DOHH2 (cell line): ENCODE measurements around the gene SAAL1.

Experiments
- EZH2phosphoT487 ChIP-seq: fragments of 200-600 bp; sonication (generic); IDR thresholded peaks from 2 replicates; pipeline ENCODE4 v1.6.1; 2017; ENCODE audit warnings: borderline replicate concordance, mild to moderate bottlenecking, antibody characterized with exemption, low read length, moderate library complexity, mixed read lengths
- TF ChIP-seq, protein P1 (sequence below): fragments of 200-600 bp; sonication (generic); IDR thresholded peaks from one replicate; pipeline ENCODE4 v1.5.1; 2014; ENCODE audit warnings: antibody characterized with exemption, mild to moderate bottlenecking, low read depth, low read length; ENCODE audit not compliant: poor library complexity, severe bottlenecking

DNA sequence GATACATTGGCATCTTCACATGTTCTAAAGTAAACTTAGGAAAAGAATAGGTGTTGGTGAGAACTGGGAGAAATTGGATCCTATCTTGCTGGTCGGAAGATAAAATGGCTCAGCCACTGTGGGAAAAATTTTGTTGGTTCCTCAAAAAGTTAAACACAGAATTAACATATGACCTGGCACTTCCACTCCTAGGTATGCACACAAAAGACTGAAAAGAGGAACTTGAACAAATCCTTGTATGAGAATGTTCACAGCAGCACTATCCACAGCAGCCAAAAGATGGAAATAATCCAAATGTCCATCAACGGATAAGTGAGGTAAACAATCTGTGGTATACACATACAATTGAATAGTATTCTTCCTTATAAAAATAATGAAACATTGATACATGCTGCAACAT, 55.0 kb downstream of the SAAL1 start:
- TF ChIP-seq, protein P1, sequence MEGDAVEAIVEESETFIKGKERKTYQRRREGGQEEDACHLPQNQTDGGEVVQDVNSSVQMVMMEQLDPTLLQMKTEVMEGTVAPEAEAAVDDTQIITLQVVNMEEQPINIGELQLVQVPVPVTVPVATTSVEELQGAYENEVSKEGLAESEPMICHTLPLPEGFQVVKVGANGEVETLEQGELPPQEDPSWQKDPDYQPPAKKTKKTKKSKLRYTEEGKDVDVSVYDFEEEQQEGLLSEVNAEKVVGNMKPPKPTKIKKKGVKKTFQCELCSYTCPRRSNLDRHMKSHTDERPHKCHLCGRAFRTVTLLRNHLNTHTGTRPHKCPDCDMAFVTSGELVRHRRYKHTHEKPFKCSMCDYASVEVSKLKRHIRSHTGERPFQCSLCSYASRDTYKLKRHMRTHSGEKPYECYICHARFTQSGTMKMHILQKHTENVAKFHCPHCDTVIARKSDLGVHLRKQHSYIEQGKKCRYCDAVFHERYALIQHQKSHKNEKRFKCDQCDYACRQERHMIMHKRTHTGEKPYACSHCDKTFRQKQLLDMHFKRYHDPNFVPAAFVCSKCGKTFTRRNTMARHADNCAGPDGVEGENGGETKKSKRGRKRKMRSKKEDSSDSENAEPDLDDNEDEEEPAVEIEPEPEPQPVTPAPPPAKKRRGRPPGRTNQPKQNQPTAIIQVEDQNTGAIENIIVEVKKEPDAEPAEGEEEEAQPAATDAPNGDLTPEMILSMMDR, result no peak
- no peak for TF ChIP-seq EZH2phosphoT487
